HEK293 (cell line): ENCODE data around the gene ZACN.

Experiments used
- CTCF ChIP-seq: fragments of 450-650 bp; formaldehyde crosslinking; IDR thresholded peaks from 2 replicates; pipeline ENCODE4 v1.5.1; 2016; ENCODE audit warnings: missing biosample characterization, missing genetic modification characterization
- GLI2 ChIP-seq: fragments of 450-650 bp; formaldehyde crosslinking; IDR thresholded peaks from 2 replicates; pipeline ENCODE4; 2017; ENCODE audit warnings: missing biosample characterization, missing genetic modification characterization, low read depth, borderline replicate concordance
- KLF8 ChIP-seq: fragments of 450-650 bp; formaldehyde crosslinking; IDR thresholded peaks from 2 replicates; pipeline ENCODE4 v1.5.1; 2016; ENCODE audit warnings: missing biosample characterization, missing genetic modification characterization
- ZBTB20 ChIP-seq: fragments of 450-650 bp; formaldehyde crosslinking; IDR thresholded peaks from 2 replicates; pipeline ENCODE4 v1.5.1; 2016; ENCODE audit warnings: missing biosample characterization, missing genetic modification characterization
- ZNF596 ChIP-seq: fragments of 450-650 bp; IDR thresholded peaks from 2 replicates; pipeline ENCODE4 v1.5.0; 2018; ENCODE audit warnings: missing biosample characterization, mild to moderate bottlenecking, missing genetic modification characterization, moderate library complexity

GRCh38 chr17:76088868-76089576 lies 10.0 kb downstream of the ZACN start:
- TF ChIP-seq CTCF (tag by site-specific recombination) (no peak), KLF8 (tag by site-specific recombination) (no peak), ZNF596 (tag by site-specific recombination) (no peak), ZBTB20 (tag by site-specific recombination) (no peak), GLI2 (no peak)
